ENCODE data around the gene SPATA6L. TPM values are rescaled to one million over a fixed set of nuclear protein-coding genes. Genes with fewer than 3 reads are reported as not detected.
"Not testable (repeated sequence)": the region's sequence is repeated elsewhere in the genome, so short reads cannot be mapped to it uniquely, and the experiment has no call there.

SPATA6L gene
- total RNA-seq, 1 experiment from 2014 or later, result 7.1 TPM

DNA sequence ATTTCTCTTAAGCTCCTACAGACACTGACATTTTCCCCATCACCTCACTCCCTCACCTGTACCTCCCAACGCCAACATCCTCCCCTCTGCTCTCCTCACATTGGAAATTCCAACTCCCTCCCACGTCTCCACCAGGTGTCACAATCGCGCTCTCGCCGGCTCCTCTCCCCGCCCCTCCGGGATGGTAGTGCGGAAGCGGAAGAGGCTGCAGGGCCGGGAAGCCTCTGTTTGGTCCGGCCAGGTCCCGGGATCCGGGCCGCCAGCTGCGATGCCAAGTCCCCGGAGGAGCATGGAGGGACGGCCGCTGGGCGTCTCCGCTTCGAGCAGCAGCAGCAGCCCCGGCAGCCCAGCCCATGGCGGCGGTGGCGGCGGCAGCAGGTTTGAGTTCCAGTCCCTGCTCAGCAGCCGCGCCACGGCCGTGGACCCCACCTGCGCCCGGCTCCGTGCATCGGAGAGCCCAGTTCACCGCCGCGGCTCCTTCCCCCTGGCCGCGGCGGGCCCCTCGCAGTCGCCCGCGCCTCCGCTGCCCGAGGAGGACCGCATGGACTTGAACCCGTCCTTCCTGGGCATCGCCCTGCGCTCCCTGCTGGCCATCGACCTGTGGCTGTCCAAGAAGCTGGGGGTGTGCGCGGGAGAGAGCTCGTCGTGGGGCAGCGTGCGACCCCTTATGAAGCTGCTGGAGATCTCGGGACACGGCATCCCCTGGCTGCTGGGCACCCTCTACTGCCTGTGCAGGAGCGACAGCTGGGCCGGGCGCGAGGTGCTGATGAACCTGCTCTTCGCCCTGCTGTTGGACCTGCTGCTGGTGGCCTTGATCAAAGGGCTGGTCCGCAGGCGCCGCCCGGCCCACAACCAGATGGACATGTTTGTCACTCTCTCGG, 3.9 kb downstream of the SPATA6L start, which contains the start of gene PLPP6:
TSS of gene PLPP6 (plus strand) at position 187 of the 881 bp plus-strand sequence. CDS start at position 269, 82 bp downstream.
- BruUV-seq (replicated peaks), result no TSS peak
- no peaks in the 10 kb centered on the region for H3K36me3 ChIP-seq (ENCODE audit: low read depth)
- H3K4me2 ChIP-seq, result peak within 1 kb of the TSS; percentile 96
- intact Hi-C loops (cut with micrococcal nuclease; ENCODE audit: unreplicated experiment), result loop anchor here (1.0 to 2.0 kb wide), 3 partner anchors 17 to 132 kb away; partner anchors contain the start of genes AK3 and CDC37L1
- DNase-seq, result peak; percentile 75 to 83
- no peaks in the 10 kb centered on the region for H3K27me3 ChIP-seq (ENCODE audit: insufficient read depth, low read depth)
- H3K4me3 ChIP-seq, result peak within 1 kb of the TSS; percentile 77
- no peaks in the 10 kb centered on the region for H3K9me3 ChIP-seq (ENCODE audit: insufficient read depth, low read depth)
- ChIA-PET POLR2A (ENCODE audit: unreplicated experiment) (interaction anchor here (0.7 kb wide), 1 partner anchor 244 kb away, joined by 3 read pairs; no protein-coding TSS in a partner anchor), CTCF (no interaction called here)
- H4K20me1 ChIP-seq (ENCODE audit: insufficient read depth), result no peaks in the 10 kb centered on the region
- H3K4me1 ChIP-seq (replicated peaks; ENCODE audit: insufficient read depth), result peaks cover 41% of the 10 kb centered on the region
- TF ChIP-seq, protein P1, sequence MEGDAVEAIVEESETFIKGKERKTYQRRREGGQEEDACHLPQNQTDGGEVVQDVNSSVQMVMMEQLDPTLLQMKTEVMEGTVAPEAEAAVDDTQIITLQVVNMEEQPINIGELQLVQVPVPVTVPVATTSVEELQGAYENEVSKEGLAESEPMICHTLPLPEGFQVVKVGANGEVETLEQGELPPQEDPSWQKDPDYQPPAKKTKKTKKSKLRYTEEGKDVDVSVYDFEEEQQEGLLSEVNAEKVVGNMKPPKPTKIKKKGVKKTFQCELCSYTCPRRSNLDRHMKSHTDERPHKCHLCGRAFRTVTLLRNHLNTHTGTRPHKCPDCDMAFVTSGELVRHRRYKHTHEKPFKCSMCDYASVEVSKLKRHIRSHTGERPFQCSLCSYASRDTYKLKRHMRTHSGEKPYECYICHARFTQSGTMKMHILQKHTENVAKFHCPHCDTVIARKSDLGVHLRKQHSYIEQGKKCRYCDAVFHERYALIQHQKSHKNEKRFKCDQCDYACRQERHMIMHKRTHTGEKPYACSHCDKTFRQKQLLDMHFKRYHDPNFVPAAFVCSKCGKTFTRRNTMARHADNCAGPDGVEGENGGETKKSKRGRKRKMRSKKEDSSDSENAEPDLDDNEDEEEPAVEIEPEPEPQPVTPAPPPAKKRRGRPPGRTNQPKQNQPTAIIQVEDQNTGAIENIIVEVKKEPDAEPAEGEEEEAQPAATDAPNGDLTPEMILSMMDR (conservative IDR thresholded peaks at IDR 0.05), result peak; percentile 46; the same call in 1 of the 2 replicates
- no peak for TF ChIP-seq EZH2 (IDR thresholded peaks at IDR 0.05; ENCODE audit: low read depth)
- H3K9me2 ChIP-seq (ENCODE audit: insufficient read depth), result no peaks in the 10 kb centered on the region
- peak within 1 kb of the TSS; percentile 82 for H2AFZ ChIP-seq
- peaks cover 3% of the 10 kb centered on the region; the same call in 1 of the 2 replicates for H3F3A ChIP-seq (ENCODE audit: insufficient read depth, low read depth)
- H3K79me2 ChIP-seq (ENCODE audit: low read depth), result peaks cover 23% of the 10 kb centered on the region
- peak within 1 kb of the TSS; percentile 56 for H3K27ac ChIP-seq

- Histone ChIP-seq H3K4me3 (peak overlapping the region; percentile 77; the same call in 1 of the 2 replicates), H3K4me2 (peak overlapping the region; percentile 96), H3K27me3 (ENCODE audit: insufficient read depth, low read depth) (no peaks in the 10 kb centered on the region), H4K20me1 (ENCODE audit: insufficient read depth) (no peaks in the 10 kb centered on the region), H3K79me2 (ENCODE audit: low read depth) (peaks cover 23% of the 10 kb centered on the region), H3K36me3 (ENCODE audit: low read depth) (no peaks in the 10 kb centered on the region), H3K4me1 (replicated peaks; ENCODE audit: insufficient read depth) (peaks cover 41% of the 10 kb centered on the region), H3K9me3 (ENCODE audit: insufficient read depth, low read depth) (no peaks in the 10 kb centered on the region), H3K9me2 (ENCODE audit: insufficient read depth) (no peaks in the 10 kb centered on the region), H3F3A (ENCODE audit: insufficient read depth, low read depth) (peaks cover 3% of the 10 kb centered on the region; the same call in 1 of the 2 replicates), H3K27ac (0 out of 2 replicates have a peak overlapping the region, but pooled peaks have one; percentile 4), H2AFZ (no peak overlapping the region)
- CTCF ChIA-PET, result no interaction called here
- POLR2A ChIA-PET (ENCODE audit: unreplicated experiment), result interaction anchor here (0.7 kb wide), 1 partner anchor 243 kb away, joined by 3 read pairs; no protein-coding TSS in a partner anchor
- BruUV-seq (replicated peaks), result no TSS peak
- DNase-seq, result no peak
- intact Hi-C loops (cut with micrococcal nuclease; ENCODE audit: unreplicated experiment), result loop anchor here (1.0 to 2.0 kb wide), 3 partner anchors 18 to 131 kb away; partner anchors contain the start of genes AK3 and CDC37L1
- TF ChIP-seq, protein P1 (conservative IDR thresholded peaks at IDR 0.05), result no peak
- TF ChIP-seq EZH2 (IDR thresholded peaks at IDR 0.05; ENCODE audit: low read depth), result no peak
Observed at GRCh38 chr9:4661611-4662010, 4.7 kb downstream of the SPATA6L start.

DNA sequence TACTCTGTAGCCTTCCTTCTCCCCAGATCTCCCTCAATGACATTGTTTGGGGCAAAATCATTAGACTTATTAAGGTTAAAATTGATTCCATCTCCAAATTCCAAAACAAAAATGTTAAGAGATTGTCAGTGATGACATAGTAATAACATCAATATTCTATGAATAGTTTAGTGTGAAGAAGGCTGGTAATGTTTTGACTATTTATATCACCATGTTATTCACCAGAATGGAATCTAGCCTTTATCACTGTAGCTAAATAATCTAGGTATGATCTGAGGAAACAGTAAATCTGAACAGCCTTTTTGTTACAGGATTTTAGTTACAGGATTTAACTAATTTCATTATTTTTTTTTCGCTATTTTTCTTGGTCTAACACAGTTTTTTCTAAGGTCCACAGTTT, 5.1 kb downstream of the SPATA6L start:
- no peak overlapping the region for H2AFZ ChIP-seq
- no peaks in the 10 kb centered on the region for H3K9me2 ChIP-seq (ENCODE audit: insufficient read depth)
- H3K4me2 ChIP-seq, result peak overlapping the region; percentile 96
- CTCF ChIA-PET, result no interaction called here
- H3K27ac ChIP-seq, result 0 out of 2 replicates have a peak overlapping the region, but pooled peaks have one; percentile 4
- POLR2A ChIA-PET (ENCODE audit: unreplicated experiment), result interaction anchor here (0.7 kb wide), 1 partner anchor 243 kb away, joined by 3 read pairs; no protein-coding TSS in a partner anchor
- H3F3A ChIP-seq (ENCODE audit: insufficient read depth, low read depth), result peaks cover 3% of the 10 kb centered on the region; the same call in 1 of the 2 replicates
- no peak overlapping the region for H3K4me3 ChIP-seq
- no TSS peak for BruUV-seq (replicated peaks)
- no peaks in the 10 kb centered on the region for H3K9me3 ChIP-seq (ENCODE audit: insufficient read depth, low read depth)
- no peaks in the 10 kb centered on the region for H4K20me1 ChIP-seq (ENCODE audit: insufficient read depth)
- DNase-seq, result peak in 1 of 2 experiments; percentile 35
- H3K79me2 ChIP-seq (ENCODE audit: low read depth), result peaks cover 23% of the 10 kb centered on the region
- peaks cover 41% of the 10 kb centered on the region for H3K4me1 ChIP-seq (replicated peaks; ENCODE audit: insufficient read depth)
- TF ChIP-seq EZH2 (IDR thresholded peaks at IDR 0.05; ENCODE audit: low read depth), result no peak
- TF ChIP-seq, protein P1 (conservative IDR thresholded peaks at IDR 0.05), result no peak
- no peaks in the 10 kb centered on the region for H3K36me3 ChIP-seq (ENCODE audit: low read depth)
- intact Hi-C loops (cut with micrococcal nuclease; ENCODE audit: unreplicated experiment), result no loop called here
- H3K27me3 ChIP-seq (ENCODE audit: insufficient read depth, low read depth), result no peaks in the 10 kb centered on the region

- H2AFZ ChIP-seq; H3F3A ChIP-seq (ENCODE audit: insufficient read depth, low read depth); intact Hi-C loops (cut with micrococcal nuclease; ENCODE audit: unreplicated experiment); BruUV-seq (replicated peaks); H4K20me1 ChIP-seq (ENCODE audit: insufficient read depth); DNase-seq; H3K9me3 ChIP-seq (ENCODE audit: insufficient read depth, low read depth); H3K4me2 ChIP-seq; H3K4me3 ChIP-seq; H3K9me2 ChIP-seq (ENCODE audit: insufficient read depth); H3K27ac ChIP-seq; H3K36me3 ChIP-seq (ENCODE audit: low read depth); POLR2A ChIA-PET (ENCODE audit: unreplicated experiment); CTCF ChIA-PET; H3K27me3 ChIP-seq (ENCODE audit: insufficient read depth, low read depth): not testable (repeated sequence)
- H3K4me1 ChIP-seq (replicated peaks; ENCODE audit: insufficient read depth), result peaks cover 37% of the 10 kb centered on the region
- H3K79me2 ChIP-seq (ENCODE audit: low read depth), result peaks cover 23% of the 10 kb centered on the region
Observed at GRCh38 chr9:4660665-4661064, 5.6 kb downstream of the SPATA6L start.
